Fibroblast of pulmonary artery (primary cell): Measurements from ENCODE around the gene C7.

Source experiments
- DNase-seq: peaks from one replicate; pipeline ENCODE4 v3.0.0-alpha.2; 2010; ENCODE audit warnings: low read depth
- H3K4me3 ChIP-seq: replicated peaks from 2 replicates; pipeline ENCODE4 v1.5.1; 2011; ENCODE audit warnings: low read depth, mild to moderate bottlenecking, control low read depth, low read length, moderate library complexity
- CTCF ChIP-seq: IDR thresholded peaks from 2 replicates; pipeline ENCODE4 v1.5.1; 2011; ENCODE audit warnings: mild to moderate bottlenecking, control low read depth, low read length, inconsistent platforms; ENCODE audit errors: missing control alignments

C7 gene

DNA sequence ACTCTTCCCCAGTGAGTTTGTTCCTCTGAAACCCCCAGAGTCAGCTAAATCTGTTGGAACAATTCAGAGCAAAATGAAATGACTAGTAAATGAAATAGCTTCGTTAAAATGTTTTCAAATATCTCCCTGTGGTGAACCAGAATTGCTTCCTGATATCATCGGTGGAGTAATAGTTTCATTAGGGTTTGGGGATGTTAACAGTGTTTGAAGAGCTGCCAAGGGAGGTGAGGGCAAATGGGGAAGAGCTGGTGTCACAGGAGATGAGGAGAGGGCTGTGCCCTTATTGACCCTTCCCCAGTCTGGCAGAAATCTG, 4.3 kb upstream of the C7 start:
- TF ChIP-seq CTCF = no peak
- DNase-seq = no peak
- H3K4me3 ChIP-seq = no peak overlapping the region

DNA sequence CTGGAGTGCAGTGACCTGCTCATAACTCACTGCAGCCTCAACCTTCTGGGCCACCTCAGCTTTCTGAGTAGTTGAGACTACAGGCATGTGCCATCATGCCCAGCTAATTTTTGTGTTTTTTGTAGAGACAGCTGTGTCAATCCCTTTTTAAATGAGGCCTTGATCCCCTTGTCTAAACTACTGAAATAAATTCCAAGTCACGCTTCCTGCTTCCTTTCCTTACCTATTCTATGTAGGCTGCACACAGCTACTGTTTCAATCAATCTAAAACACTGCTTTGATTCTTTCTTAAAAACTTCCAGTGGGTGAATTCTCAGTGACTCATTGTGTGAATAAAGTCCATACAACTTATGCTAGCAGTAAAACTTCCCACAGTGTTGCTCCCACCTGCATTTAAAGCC, 2.9 kb upstream of the C7 start:
- no peak for DNase-seq

GRCh38 chr5:40909723-40910122, 426 bp downstream of the C7 start:
- peak overlapping the region; percentile 67 for H3K4me3 ChIP-seq
- DNase-seq = peak; percentile 54
- TF ChIP-seq CTCF = no peak

More for the DNA sequence above, 2.9 kb upstream of the C7 start:
- no peak overlapping the region for H3K4me3 ChIP-seq
- TF ChIP-seq CTCF = no peak

DNA sequence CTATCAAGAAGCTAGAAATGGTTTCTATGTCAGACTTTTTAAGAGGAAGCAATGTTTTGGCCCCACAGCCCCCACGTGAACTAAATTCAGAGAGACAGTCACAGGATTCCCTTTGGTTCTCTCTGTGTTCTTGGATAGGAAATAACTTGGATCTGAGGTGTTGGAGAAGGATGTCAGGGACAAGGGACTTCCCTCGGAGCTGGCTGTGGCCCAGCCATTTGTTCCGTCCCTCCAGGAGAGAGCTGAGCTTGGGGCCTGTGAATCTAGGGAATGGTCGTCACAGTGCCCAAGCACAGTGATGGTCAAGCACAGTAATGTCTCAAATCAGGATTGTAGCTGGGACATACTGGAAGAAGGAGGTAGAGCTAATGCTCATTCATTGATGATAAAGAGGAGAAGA, 2.0 kb downstream of the C7 start:
- TF ChIP-seq CTCF = no peak

DNA sequence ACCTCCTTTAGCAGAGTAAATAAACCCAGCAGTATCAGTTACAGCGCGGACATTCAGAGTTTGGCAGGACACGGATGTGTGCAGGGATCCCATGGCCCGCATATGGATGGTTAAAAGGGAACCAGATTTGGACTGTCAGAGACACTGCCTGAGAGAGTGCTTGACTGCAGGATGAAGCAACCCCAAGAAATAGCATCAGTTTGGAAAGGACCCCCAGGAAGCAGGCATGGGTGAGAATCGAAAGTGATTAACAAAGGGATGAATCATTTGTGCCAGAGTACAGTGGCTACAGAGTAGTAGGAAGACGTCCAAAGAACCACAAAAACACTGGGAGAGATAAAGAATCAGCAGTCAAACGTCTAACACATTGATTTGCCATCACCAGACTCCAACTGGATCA, 5.5 kb downstream of the C7 start:
- no peak for TF ChIP-seq CTCF
- H3K4me3 ChIP-seq = peak overlapping the region; percentile 67
- peak; percentile 83 for DNase-seq

More for the DNA sequence above, 2.0 kb downstream of the C7 start:
- H3K4me3 ChIP-seq = peak overlapping the region; percentile 67
- DNase-seq = no peak

GRCh38 chr5:40915341-40915926, 6.1 kb downstream of the C7 start:
- DNase-seq = peak; percentile 6
- no peak for TF ChIP-seq CTCF
- H3K4me3 ChIP-seq = peak overlapping the region; percentile 67

DNA sequence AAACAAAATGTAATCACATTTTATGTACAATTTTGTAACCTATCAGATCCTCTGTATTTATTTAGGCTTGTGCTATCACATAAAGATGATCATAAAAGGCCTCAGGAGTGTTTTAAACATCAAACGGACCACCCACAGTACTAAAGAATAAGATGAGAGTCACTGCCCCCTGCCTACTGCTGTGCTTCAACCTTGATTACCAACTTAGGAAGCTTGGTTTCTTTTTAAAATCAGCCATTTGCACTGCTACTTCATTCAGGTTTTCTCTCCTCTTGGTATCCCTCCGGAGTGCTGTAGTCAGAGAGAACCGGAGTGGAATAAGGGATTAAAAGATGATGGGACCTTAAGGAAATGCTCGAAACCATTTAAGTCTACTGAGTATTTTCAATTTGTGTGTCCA, 6.9 kb downstream of the C7 start:
- peak overlapping the region; percentile 1 for H3K4me3 ChIP-seq
- TF ChIP-seq CTCF = no peak
- DNase-seq = no peak
